Heart left ventricle (tissue), 16 donors: ENCODE data around the gene P2RX1. TPM values are rescaled to one million over a fixed set of nuclear protein-coding genes. Genes with fewer than 3 reads are reported as not detected.
A peak's percentile ranks its signal among the peaks of the same experiment; 100 is the strongest.

ENCODE experiments used
- ATAC-seq, 4 donors: fragments of 200-7000 bp; cut with Tn5 transposase; one replicate each; pipeline ENCODE4 v1.9.1; 2020 to 2022; ENCODE audit warnings: moderate library complexity in 4 of 4, mild to moderate bottlenecking in 3 of 4, moderate number of reproducible peaks in 1 of 4
- DNase-seq, 5 donors: peaks; one replicate each; pipeline ENCODE4 v3.0.0-alpha.2; 2020
- H3K27ac ChIP-seq, 12 donors: fragments of 200-600 bp; sonication (generic) in 4 of 12; one replicate each; pipeline versions ENCODE4 v1.5.0 to v1.8.0; 2016 to 2022; ENCODE audit warnings: mild to moderate bottlenecking in 2 of 12
- H3K27me3 ChIP-seq, 9 donors: fragments of 200-600 bp; sonication (generic) in 2 of 9; one replicate each; pipeline versions ENCODE4 v1.5.1 to v1.8.0; 2016 to 2022; ENCODE audit warnings: mild to moderate bottlenecking in 3 of 9
- H3K36me3 ChIP-seq, 9 donors: fragments of 200-600 bp; sonication (generic) in 2 of 9; one replicate each; pipeline versions ENCODE4 v1.5.0 to v1.8.0; 2018 to 2022; ENCODE audit warnings: mild to moderate bottlenecking in 2 of 9
- H3K4me1 ChIP-seq, 12 donors: fragments of 200-600 bp; sonication (generic) in 4 of 12; one replicate each; pipeline versions ENCODE4 v1.5.0 to v1.8.0; 2016 to 2022; ENCODE audit warnings: mild to moderate bottlenecking in 3 of 12
- H3K4me3 ChIP-seq, 12 donors: fragments of 200-600 bp; sonication (generic) in 4 of 12; one replicate each; pipeline versions ENCODE4 v1.5.0 to v1.8.0; 2017 to 2022; ENCODE audit warnings: mild to moderate bottlenecking in 9 of 12, moderate library complexity in 4 of 12
- H3K9me3 ChIP-seq, 12 donors: fragments of 200-600 bp; sonication (generic) in 4 of 12; one replicate each; pipeline versions ENCODE4 v1.5.0 to v1.8.0; 2016 to 2022; ENCODE audit warnings: mild to moderate bottlenecking in 1 of 12
- POLR2A ChIP-seq, 2 donors: fragments of 450-650 bp; IDR thresholded peaks; one replicate each; pipeline ENCODE4 v1.6.1; 2017; ENCODE audit warnings: antibody characterized with exemption in 2 of 2, mild to moderate bottlenecking in 2 of 2, moderate library complexity in 2 of 2
- WGBS, 4 donors: extraction: QIAGEN DNeasy Blood & Tissue Kit in 2 of 4; methylation state at CpG; one replicate each; pipeline versions ENCODE4 v1.1.5 to v1.1.7; 2013 to 2018; 5-methylcytosine and 5-hydroxymethylcytosine counted together
- intact Hi-C, 10 donors: fragments of 100-400 bp; cut with DNase I; formaldehyde crosslinking; loops; one replicate each; pipeline versions ENCODE4 v1.11.1 to v1.14.2; 2022
- polyA plus RNA-seq, 2 donors: library from polyadenylated mRNA; stranded (reverse); fragments of 200-250 nt; gene quantifications; one replicate each; pipeline ENCODE4 v1.2.3, GENCODE V29; 2013
- total RNA-seq, 9 donors: library from RNA; depleted of rRNA in 2 of 9; stranded (reverse); fragments of >200 nt in 2 of 9; fragmentation: NEBNext Ultra II Directional in 3 of 9; extraction: Animal tissue kit (Norgen Biotek cat#: 25700) in 3 of 9; gene quantifications; one replicate each; pipeline versions ENCODE4 v1.1.0 to v1.2.4, GENCODE V29; 2016 to 2023
- TF ChIP-seq, protein P1 (sequence below), 12 donors: fragments of 200-600 bp; sonication (generic) in 4 of 12; IDR thresholded peaks; one replicate each; pipeline versions ENCODE4 v1.5.0 to v1.8.0; 2018 to 2022; ENCODE audit warnings: antibody characterized with exemption in 12 of 12, mild to moderate bottlenecking in 5 of 12
- donor health status: ischemic (EF 13 %, LVEDD 7.1; RV severe dilation, severe dysfunction).
- donor health status: healthy with polysubstance abuse.
- donor health status: DM: no; HTN: yes; CAD: no.
- donor health status: DM: no; HTN: no; CAD: no.
- donor health status: ischemic (EF 25% LVEDD 6.9; RV normal size, moderate dysfunction).
- donor health status: ischemic (EF 25% LVEDD 5.7; RV mildly dilated, moderate dysfunction).
- donor health status: healthy.
- donor health status: DM: yes; HTN: yes; CAD: no.
- donor health status: ischemic (EF 35%, LVEDD 5.7; RV mildly dilated, moderate dysfunction).
- donor health status: nonischemic (EF 11% LVEDD 7.7; RV severe dilation, severe dysfunction).
- donor health status: DM: yes; HTN: yes; CAD: no.
- donor health status: PGD.
- donor health status: ischemic (EF 29% LVEDD 5.4; RV normal size, mild dysfunction).
- donor health status: nonischemic (EF 23%, LVEDD 6.1; RV moderate dilation, normal function).

Gene P2RX1
- total and polyA plus RNA-seq, 11 donors, result 0.19 to 5.5 (median 0.52) TPM

DNA sequence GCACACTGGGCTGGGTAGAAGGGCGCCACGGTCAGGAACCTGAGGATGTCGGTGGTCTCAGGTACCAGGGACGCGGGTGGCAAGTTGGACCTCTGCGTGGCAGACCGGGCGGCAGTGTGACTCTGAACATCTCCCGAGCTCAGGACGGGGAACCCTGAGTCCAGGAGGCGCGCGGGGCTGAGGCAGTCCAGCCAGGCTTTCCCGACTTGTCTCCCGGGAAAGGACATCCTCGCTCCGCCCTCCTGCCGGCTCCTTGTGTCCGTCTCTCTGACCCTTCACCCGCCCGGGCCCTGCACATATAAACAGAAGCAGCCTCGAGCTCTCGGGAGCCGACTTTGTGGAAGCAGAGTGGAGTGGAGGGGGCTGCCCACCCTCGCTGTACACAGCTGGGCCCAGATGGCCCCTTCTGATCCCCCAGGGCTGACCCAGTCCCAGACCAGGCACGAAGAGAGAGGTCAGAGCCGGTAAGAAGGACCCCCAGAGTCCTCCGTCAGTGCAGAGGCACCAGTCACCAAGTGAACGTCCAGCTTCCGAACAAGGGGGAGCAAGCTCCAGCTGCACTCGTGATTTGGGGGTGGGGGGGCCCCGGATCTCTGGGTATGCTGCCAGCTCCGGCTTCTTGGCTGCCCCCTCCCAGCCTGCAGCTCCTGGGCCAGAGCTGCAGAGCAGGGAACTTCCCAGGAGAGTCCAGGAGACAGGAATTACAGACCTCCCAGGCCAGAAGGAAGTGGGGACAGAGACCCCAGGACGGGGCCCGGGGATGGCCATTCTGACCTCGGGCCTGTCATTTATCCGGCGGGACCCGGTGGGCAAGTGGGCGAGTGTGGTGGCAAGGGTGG lies 8.5 kb upstream of the P2RX1 start:
- Histone ChIP-seq H3K36me3 (peaks cover 0 to 5% (median 0%) of the 10 kb centered on the region in 9 donors), H3K4me1 (peaks cover 0 to 23% (median 7%) of the 10 kb centered on the region in 12 donors), H3K9me3 (no peaks in the 10 kb centered on the region), H3K27ac (peak overlapping the region in 1 of 12 donors; percentile 43), H3K4me3 (no peak overlapping the region), H3K27me3 (no peaks in the 10 kb centered on the region)
- WGBS, 4 donors, result 69 to 86% (median 76%) methylated on average over 24 to 40 of the region's 40 CpGs
- ATAC-seq (peak in 1 of 4 donors; percentile 15), DNase-seq (peak in 2 of 5 donors; percentile 56 to 75)
- TF ChIP-seq, protein P1, sequence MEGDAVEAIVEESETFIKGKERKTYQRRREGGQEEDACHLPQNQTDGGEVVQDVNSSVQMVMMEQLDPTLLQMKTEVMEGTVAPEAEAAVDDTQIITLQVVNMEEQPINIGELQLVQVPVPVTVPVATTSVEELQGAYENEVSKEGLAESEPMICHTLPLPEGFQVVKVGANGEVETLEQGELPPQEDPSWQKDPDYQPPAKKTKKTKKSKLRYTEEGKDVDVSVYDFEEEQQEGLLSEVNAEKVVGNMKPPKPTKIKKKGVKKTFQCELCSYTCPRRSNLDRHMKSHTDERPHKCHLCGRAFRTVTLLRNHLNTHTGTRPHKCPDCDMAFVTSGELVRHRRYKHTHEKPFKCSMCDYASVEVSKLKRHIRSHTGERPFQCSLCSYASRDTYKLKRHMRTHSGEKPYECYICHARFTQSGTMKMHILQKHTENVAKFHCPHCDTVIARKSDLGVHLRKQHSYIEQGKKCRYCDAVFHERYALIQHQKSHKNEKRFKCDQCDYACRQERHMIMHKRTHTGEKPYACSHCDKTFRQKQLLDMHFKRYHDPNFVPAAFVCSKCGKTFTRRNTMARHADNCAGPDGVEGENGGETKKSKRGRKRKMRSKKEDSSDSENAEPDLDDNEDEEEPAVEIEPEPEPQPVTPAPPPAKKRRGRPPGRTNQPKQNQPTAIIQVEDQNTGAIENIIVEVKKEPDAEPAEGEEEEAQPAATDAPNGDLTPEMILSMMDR (IDR thresholded peaks at IDR 0.05), result no peak
- no peak for TF ChIP-seq POLR2A (IDR thresholded peaks at IDR 0.05)
- intact Hi-C loops, result loop anchor here in 1 of 10 donors (5.0 kb wide), 1 partner anchor 83 kb away; no protein-coding TSS in a partner anchor

DNA sequence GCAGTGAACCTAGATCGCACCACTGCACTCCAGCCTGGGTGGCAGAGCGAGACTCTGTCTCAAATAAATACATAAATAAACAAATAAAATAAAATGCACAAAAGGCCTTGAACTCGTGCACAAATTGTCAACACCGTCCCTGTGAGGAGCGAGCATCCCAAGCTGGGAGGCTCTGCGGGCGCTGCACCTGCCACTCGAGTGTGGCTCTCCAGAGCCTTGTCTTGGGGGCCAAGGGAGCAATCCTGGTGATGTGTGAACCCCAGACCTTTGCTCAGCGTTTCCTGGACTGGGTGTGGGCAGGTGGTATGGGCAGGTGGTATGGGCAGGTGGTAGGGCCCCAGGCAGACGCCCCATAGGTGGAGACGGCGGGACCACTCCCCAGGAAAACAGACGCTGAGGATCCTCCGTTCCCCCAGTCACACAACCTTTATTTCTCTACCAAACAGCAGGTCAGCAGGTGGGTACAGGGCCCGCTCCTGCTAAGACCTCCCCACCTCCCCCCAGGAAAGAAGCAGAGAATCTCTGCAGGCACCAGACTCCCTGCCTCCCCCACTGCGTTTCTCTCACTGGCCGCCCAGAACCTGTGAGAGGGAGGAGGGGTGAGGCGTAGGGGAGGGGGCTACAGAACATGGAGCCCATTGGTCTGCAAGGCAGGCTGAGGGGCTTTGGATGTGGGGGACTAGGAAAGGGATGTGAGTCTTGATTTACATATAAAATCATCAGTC lies 7.4 kb upstream of the P2RX1 start:
- TF ChIP-seq, protein P1 (IDR thresholded peaks at IDR 0.05), result no peak
- TF ChIP-seq POLR2A (IDR thresholded peaks at IDR 0.05), result no peak
- no peak for ATAC-seq
- Histone ChIP-seq H3K4me3 (no peak overlapping the region), H3K36me3 (peaks cover 0 to 5% (median 0%) of the 10 kb centered on the region in 9 donors), H3K9me3 (no peaks in the 10 kb centered on the region), H3K27ac (no peak overlapping the region), H3K4me1 (peaks cover 0 to 31% (median 13%) of the 10 kb centered on the region in 12 donors), H3K27me3 (no peaks in the 10 kb centered on the region)
- intact Hi-C loops, result no loop called here
- 90 to 96% (median 92%) methylated on average over 17 to 18 of the region's 18 CpGs for WGBS, 4 donors
- DNase-seq, result no peak

DNA sequence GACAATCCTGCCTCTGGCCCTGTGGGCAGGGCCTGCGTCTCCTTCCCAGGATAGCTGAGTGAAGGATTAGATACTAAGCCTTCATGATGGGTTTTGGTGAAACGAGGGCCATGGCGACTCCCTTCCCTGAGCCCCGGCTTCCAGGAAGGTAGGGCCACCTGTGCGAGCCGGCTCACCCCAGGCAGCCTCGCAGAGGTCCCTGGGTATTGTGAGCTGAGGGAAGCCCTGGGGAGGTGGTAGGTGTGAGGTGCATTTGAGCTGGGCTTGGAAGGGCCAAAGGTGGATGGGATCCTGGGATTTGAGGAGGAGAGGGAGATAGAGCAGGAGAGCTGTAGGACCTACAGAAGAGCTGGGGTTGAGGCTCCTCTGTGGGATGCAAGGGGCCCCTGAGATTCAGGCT lies 6.5 kb upstream of the P2RX1 start:
- ATAC-seq (no peak), DNase-seq (no peak)
- intact Hi-C loops, result no loop called here
- peaks cover 0 to 27% (median 12%) of the 10 kb centered on the region in 12 donors for H3K4me1 ChIP-seq
- H3K27ac ChIP-seq, result no peak overlapping the region
- no peaks in the 10 kb centered on the region for H3K9me3 ChIP-seq
- H3K36me3 ChIP-seq, result peaks cover 0 to 5% (median 0%) of the 10 kb centered on the region in 9 donors
- WGBS, 4 donors, result 90 to 97% (median 94%) methylated on average over 7 of the region's 7 CpGs
- no peaks in the 10 kb centered on the region for H3K27me3 ChIP-seq
- no peak overlapping the region for H3K4me3 ChIP-seq
- TF ChIP-seq POLR2A (IDR thresholded peaks at IDR 0.05), result no peak
- TF ChIP-seq, protein P1 (IDR thresholded peaks at IDR 0.05), result no peak
